ENCODE measurements around the gene DHH. TPM values are rescaled to one million over a fixed set of nuclear protein-coding genes. Genes with fewer than 3 reads are reported as not detected.

Gene DHH
- total and polyA plus RNA-seq, 9 of the 15 experiments (the other 6 are each of a cell fraction or from before 2014, with no cell fraction given): 0.07 to 2.6 (median 0.54) TPM

DNA sequence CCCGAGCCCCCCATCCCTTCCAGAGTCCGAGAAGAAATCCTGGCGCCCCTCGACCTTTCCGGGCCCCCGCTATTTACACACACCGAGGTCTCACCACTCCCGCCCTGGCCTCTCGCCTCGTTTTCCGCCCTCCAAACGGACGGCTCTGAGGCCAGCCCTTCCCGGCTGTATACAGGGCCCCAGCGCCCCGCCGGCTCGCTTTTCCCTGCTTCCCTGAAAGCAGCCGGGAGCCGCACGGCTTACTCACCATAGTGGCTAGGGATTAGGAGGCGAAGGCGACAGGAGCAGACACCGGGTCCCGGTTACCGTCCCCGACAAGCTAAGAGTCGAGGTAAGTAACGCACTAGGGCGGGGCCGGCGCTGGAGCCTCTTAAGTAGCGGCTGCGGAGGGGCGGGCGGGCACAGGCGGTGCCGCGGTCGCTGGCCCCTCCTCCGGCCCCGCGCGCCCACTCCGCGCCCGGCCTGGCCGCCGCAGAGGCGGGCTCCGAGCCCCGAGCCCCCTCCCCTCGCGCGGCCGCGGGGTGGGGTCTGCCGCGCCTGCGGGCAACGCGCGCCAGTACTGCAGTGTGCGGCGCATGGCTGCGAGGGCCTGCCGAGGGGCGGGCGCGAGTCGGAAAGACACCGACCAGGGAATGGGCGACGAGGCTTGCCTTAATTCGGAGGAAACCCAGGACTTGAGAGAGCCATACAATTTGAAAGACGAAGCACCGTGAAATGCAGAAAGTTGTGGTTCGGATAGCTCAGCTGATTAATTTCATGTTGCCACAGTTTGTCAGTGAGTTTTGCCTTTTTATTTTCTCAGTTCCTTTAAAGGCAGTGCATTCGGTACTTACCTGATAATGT, 36.7 kb upstream of the DHH start, which contains the start of gene TUBA1B (continued):
- TF ChIP-seq AFF1 (IDR thresholded peaks at IDR 0.05; ENCODE audit: low read depth in 1 of 2, partially characterized antibody in 2 of 2) (peak; percentile 59 to 79), RB1 (IDR thresholded peaks at IDR 0.05; ENCODE audit: low read depth) (peak; percentile 93), DIDO1 (tag; IDR thresholded peaks at IDR 0.05; ENCODE audit: low read depth) (no peak), SFPQ (IDR thresholded peaks at IDR 0.05; ENCODE audit: low read depth, low read length) (no peak), E2F3 (CRISPR knock-in tag; IDR thresholded peaks at IDR 0.05) (no peak), ZNF197 (CRISPR knock-in tag; IDR thresholded peaks at IDR 0.05; ENCODE audit: low read depth) (peak; percentile 71; the same call in 1 of the 2 replicates), ZNF75A (CRISPR knock-in tag; IDR thresholded peaks at IDR 0.05) (no peak; the same call in 1 of the 2 replicates), SPI1 (IDR thresholded peaks at IDR 0.05; ENCODE audit: borderline replicate concordance, low read depth, low read length) (no peak), SREBF2 (CRISPR knock-in tag; IDR thresholded peaks at IDR 0.05) (no peak), NCOA6 (IDR thresholded peaks at IDR 0.05) (no peak), HNRNPK (IDR thresholded peaks at IDR 0.05; ENCODE audit: low read depth, low read length, poor library complexity, severe bottlenecking) (no peak), ZNF232 (CRISPR knock-in tag; IDR thresholded peaks at IDR 0.05) (no peak), ZBTB8A (IDR thresholded peaks at IDR 0.05; ENCODE audit: partially characterized antibody) (no peak), TAL1 (IDR thresholded peaks at IDR 0.05) (no peak)
- TF ChIP-seq, protein P1, sequence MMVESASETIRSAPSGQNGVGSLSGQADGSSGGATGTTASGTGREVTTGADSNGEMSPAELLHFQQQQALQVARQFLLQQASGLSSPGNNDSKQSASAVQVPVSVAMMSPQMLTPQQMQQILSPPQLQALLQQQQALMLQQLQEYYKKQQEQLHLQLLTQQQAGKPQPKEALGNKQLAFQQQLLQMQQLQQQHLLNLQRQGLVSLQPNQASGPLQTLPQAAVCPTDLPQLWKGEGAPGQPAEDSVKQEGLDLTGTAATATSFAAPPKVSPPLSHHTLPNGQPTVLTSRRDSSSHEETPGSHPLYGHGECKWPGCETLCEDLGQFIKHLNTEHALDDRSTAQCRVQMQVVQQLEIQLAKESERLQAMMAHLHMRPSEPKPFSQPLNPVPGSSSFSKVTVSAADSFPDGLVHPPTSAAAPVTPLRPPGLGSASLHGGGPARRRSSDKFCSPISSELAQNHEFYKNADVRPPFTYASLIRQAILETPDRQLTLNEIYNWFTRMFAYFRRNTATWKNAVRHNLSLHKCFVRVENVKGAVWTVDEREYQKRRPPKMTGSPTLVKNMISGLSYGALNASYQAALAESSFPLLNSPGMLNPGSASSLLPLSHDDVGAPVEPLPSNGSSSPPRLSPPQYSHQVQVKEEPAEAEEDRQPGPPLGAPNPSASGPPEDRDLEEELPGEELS (CRISPR knock-in tag; IDR thresholded peaks at IDR 0.05; ENCODE audit: borderline replicate concordance): no peak
- TF ChIP-seq, protein P2, sequence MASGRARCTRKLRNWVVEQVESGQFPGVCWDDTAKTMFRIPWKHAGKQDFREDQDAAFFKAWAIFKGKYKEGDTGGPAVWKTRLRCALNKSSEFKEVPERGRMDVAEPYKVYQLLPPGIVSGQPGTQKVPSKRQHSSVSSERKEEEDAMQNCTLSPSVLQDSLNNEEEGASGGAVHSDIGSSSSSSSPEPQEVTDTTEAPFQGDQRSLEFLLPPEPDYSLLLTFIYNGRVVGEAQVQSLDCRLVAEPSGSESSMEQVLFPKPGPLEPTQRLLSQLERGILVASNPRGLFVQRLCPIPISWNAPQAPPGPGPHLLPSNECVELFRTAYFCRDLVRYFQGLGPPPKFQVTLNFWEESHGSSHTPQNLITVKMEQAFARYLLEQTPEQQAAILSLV (tag; IDR thresholded peaks at IDR 0.05): no peak
